ENCODE results near the gene F10. TPM values are rescaled to one million over a fixed set of nuclear protein-coding genes. Genes with fewer than 3 reads are reported as not detected.

Gene F10
- total and polyA plus RNA-seq, 2 of the 13 experiments (the other 11 are each of a cell fraction or from before 2014, with no cell fraction given), result 58.4 to 237 TPM

GRCh38 chr13:113153810-113154748 lies 31.5 kb downstream of the F10 start:
- no peaks in the 10 kb centered on the region for H4K20me1 ChIP-seq (ENCODE audit: insufficient read depth, low read length)
- intact Hi-C loops (cut with micrococcal nuclease; ENCODE audit: unreplicated experiment), result no loop called here
- peaks cover 0 to 2% of the 10 kb centered on the region in 2 experiments; a peak in 2 of 5 replicates for H3K36me3 ChIP-seq (replicated peaks in 1 of 2; ENCODE audit: control insufficient read depth in 1 of 2, insufficient read depth in 2 of 2, low read length in 2 of 2)
- H3K27me3 ChIP-seq (ENCODE audit: control insufficient read depth in 1 of 2, insufficient read depth in 2 of 2, low read length in 2 of 2), result no peaks in the 10 kb centered on the region
- H3K9ac ChIP-seq (ENCODE audit: insufficient read depth, low read depth, low read length), result peak overlapping the region; percentile 93
- no peak for FAIRE-seq
- H3K9me3 ChIP-seq (ENCODE audit: low read length), result 0 out of 2 replicates have a peak, but pooled peaks cover 5% of the 10 kb centered on the region
- peaks cover 32% of the 10 kb centered on the region for H3K79me2 ChIP-seq (ENCODE audit: insufficient read depth, low read length)
- ChIA-PET POLR2A (interaction anchor here (0.8 to 2.1 kb wide), 4 partner anchors 27 to 55 kb away, joined by 3 to 18 read pairs (median 10); partner anchors contain the start of genes CUL4A, F10 and PCID2), CTCF (ENCODE audit: low intra/inter-chr PET ratio, low total read pairs) (no interaction called here)
- ATAC-seq, result peak; percentile 30; the same call in 2 of the 3 replicates
- BruUV-seq (replicated peaks), result TSS peak; percentile 71
- DNase-seq (ENCODE audit: low spot score), result peak; percentile 49
- in situ Hi-C loops (cut with HindIII; ENCODE audit: extremely low pct_ligation_motif_present, low pct_unique_long_range_greater_than_20kb), result no loop called here
- peak overlapping the region; percentile 88 for H3K4me2 ChIP-seq (ENCODE audit: low read depth, low read length)
- peak overlapping the region; percentile 92 for H3K27ac ChIP-seq (ENCODE audit: extremely low read length, insufficient read depth, low read length)
- whole genome bisulfite sequencing (ENCODE audit: low lambda C conversion rate), result 13% methylated on average over 31 of the region's 76 CpGs
- H3K4me3 ChIP-seq (replicated peaks in 1 of 3; ENCODE audit: insufficient read depth in 1 of 3, low read depth in 2 of 3, low read length in 3 of 3), result peak overlapping the region; percentile 69 to 81 (median 76)
- no peak overlapping the region for H2AFZ ChIP-seq (ENCODE audit: low read length)
- peaks cover 92% of the 10 kb centered on the region for H3K4me1 ChIP-seq (ENCODE audit: insufficient read depth, low read length)
- TF ChIP-seq, protein P1, sequence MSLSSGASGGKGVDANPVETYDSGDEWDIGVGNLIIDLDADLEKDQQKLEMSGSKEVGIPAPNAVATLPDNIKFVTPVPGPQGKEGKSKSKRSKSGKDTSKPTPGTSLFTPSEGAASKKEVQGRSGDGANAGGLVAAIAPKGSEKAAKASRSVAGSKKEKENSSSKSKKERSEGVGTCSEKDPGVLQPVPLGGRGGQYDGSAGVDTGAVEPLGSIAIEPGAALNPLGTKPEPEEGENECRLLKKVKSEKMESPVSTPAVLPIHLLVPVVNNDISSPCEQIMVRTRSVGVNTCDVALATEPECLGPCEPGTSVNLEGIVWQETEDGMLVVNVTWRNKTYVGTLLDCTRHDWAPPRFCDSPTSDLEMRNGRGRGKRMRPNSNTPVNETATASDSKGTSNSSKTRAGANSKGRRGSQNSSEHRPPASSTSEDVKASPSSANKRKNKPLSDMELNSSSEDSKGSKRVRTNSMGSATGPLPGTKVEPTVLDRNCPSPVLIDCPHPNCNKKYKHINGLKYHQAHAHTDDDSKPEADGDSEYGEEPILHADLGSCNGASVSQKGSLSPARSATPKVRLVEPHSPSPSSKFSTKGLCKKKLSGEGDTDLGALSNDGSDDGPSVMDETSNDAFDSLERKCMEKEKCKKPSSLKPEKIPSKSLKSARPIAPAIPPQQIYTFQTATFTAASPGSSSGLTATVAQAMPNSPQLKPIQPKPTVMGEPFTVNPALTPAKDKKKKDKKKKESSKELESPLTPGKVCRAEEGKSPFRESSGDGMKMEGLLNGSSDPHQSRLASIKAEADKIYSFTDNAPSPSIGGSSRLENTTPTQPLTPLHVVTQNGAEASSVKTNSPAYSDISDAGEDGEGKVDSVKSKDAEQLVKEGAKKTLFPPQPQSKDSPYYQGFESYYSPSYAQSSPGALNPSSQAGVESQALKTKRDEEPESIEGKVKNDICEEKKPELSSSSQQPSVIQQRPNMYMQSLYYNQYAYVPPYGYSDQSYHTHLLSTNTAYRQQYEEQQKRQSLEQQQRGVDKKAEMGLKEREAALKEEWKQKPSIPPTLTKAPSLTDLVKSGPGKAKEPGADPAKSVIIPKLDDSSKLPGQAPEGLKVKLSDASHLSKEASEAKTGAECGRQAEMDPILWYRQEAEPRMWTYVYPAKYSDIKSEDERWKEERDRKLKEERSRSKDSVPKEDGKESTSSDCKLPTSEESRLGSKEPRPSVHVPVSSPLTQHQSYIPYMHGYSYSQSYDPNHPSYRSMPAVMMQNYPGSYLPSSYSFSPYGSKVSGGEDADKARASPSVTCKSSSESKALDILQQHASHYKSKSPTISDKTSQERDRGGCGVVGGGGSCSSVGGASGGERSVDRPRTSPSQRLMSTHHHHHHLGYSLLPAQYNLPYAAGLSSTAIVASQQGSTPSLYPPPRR (CRISPR knock-in tag; IDR thresholded peaks at IDR 0.05; ENCODE audit: borderline replicate concordance), result no peak
- TF ChIP-seq ZNF607 (CRISPR knock-in tag; IDR thresholded peaks at IDR 0.05; ENCODE audit: borderline replicate concordance), result no peak
- TF ChIP-seq ZKSCAN5 (CRISPR knock-in tag; IDR thresholded peaks at IDR 0.05), result no peak
- TF ChIP-seq MIXL1 (CRISPR knock-in tag; IDR thresholded peaks at IDR 0.05), result 0 out of 2 replicates have a peak, but pooled peaks have one; percentile 37
- no peak for TF ChIP-seq KIAA2018 (CRISPR knock-in tag; IDR thresholded peaks at IDR 0.05; ENCODE audit: borderline replicate concordance)
- peak; percentile 65; the same call in 1 of the 2 replicates for TF ChIP-seq TAF1 (CRISPR knock-in tag; IDR thresholded peaks at IDR 0.05)
- no peak for TF ChIP-seq ZZZ3 (CRISPR knock-in tag; IDR thresholded peaks at IDR 0.05; ENCODE audit: borderline replicate concordance)
- no peak; the same call in 1 of the 2 replicates for TF ChIP-seq KLF12 (CRISPR knock-in tag; IDR thresholded peaks at IDR 0.05; ENCODE audit: borderline replicate concordance)
- TF ChIP-seq ZNF879 (CRISPR knock-in tag; IDR thresholded peaks at IDR 0.05), result no peak
